Spleen (tissue), 7 donors: ENCODE results near the gene OR7G2.

ENCODE experiments used
- POLR2A ChIP-seq, 3 donors: fragments of 450-650 bp; IDR thresholded peaks; one replicate each; pipeline ENCODE4 v1.5.1; 2017; ENCODE audit warnings: antibody characterized with exemption in 3 of 3, mild to moderate bottlenecking in 1 of 3
- TF ChIP-seq, protein P1 (sequence below), 11 experiments: fragments of 200-600 bp in 7 of 11; fragments of 450-650 bp in 4 of 11; sonication (generic) in 4 of 11; IDR thresholded peaks in 8 of 11; conservative IDR thresholded peaks in 3 of 11; 1 replicate in 7 of 11; 2 replicates in 4 of 11; pipeline versions ENCODE4 v1.4.0 to v1.8.0; 2016 to 2021; ENCODE audit warnings: antibody characterized with exemption in 11 of 11, inconsistent platforms in 4 of 11, mild to moderate bottlenecking in 1 of 11
- donor health status: DM: no; HTN: no; CAD: no; lungs with moderate emphysema.
- donor health status: DM: no; HTN: no; CAD: no.
- donor health status: DM: no; HTN: no; CAD: no.

DNA sequence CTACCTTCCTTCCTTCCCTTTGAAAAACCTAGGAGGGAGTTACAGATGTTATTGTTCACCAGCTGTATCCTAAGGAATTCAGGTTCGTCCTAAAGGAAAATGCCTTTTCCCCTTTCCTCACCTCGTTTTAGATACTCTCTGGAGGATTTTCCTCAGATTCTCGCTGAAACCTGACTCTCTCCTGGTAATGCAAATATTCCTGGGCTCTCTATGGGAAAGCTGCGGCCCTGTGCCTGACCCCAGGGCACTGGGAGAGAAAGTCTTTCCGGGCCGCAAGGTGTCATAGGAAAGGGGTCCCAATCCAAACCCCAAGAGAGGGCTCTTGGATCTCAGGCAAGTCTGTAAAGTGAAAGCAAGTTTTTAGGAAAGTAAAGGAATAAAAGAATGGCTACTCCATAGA, 33.5 kb downstream of the OR7G2 start:
- TF ChIP-seq, protein P1, sequence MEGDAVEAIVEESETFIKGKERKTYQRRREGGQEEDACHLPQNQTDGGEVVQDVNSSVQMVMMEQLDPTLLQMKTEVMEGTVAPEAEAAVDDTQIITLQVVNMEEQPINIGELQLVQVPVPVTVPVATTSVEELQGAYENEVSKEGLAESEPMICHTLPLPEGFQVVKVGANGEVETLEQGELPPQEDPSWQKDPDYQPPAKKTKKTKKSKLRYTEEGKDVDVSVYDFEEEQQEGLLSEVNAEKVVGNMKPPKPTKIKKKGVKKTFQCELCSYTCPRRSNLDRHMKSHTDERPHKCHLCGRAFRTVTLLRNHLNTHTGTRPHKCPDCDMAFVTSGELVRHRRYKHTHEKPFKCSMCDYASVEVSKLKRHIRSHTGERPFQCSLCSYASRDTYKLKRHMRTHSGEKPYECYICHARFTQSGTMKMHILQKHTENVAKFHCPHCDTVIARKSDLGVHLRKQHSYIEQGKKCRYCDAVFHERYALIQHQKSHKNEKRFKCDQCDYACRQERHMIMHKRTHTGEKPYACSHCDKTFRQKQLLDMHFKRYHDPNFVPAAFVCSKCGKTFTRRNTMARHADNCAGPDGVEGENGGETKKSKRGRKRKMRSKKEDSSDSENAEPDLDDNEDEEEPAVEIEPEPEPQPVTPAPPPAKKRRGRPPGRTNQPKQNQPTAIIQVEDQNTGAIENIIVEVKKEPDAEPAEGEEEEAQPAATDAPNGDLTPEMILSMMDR (IDR thresholded peaks at IDR 0.05 in 8 of 11, conservative IDR thresholded peaks at IDR 0.05 in 3 of 11), result no peak
- no peak for TF ChIP-seq POLR2A (IDR thresholded peaks at IDR 0.05)
